GM21367 (cell line): ENCODE data around the gene OSBPL10.
"Not testable (repeated sequence)": the region's sequence is repeated elsewhere in the genome, so short reads cannot be mapped to it uniquely, and the experiment has no call there.

Source experiments
- ATAC-seq: cut with Tn5 transposase; IDR thresholded peaks from one replicate; pipeline ENCODE4 v1.9.1; 2021; ENCODE audit not compliant: unreplicated experiment

The OSBPL10 gene

GRCh38 chr3:31861826-31862225 is 119.2 kb downstream of the OSBPL10 start:
- no peak for ATAC-seq

- not testable (repeated sequence) for ATAC-seq
Observed at GRCh38 chr3:31860642-31861041, 120.4 kb downstream of the OSBPL10 start.

GRCh38 chr3:31859245-31859644 is 121.8 kb downstream of the OSBPL10 start:
- no peak for ATAC-seq

GRCh38 chr3:31858439-31858838 is 122.6 kb downstream of the OSBPL10 start:
- no peak for ATAC-seq

- ATAC-seq, result no peak
Observed at GRCh38 chr3:31853580-31853979, 127.5 kb downstream of the OSBPL10 start.

- no peak for ATAC-seq
Observed at GRCh38 chr3:31851278-31851677, 129.8 kb downstream of the OSBPL10 start.

GRCh38 chr3:31848911-31849310 is 132.2 kb downstream of the OSBPL10 start:
- ATAC-seq, result no peak

GRCh38 chr3:31848163-31848818 is 132.8 kb downstream of the OSBPL10 start:
- no peak for ATAC-seq

- ATAC-seq, result no peak
Observed at GRCh38 chr3:31847760-31848159, 133.3 kb downstream of the OSBPL10 start.

- ATAC-seq, result no peak
Observed at GRCh38 chr3:31841515-31841914, 139.5 kb downstream of the OSBPL10 start.

- ATAC-seq, result no peak
Observed at GRCh38 chr3:31840252-31840651, 140.8 kb downstream of the OSBPL10 start.

GRCh38 chr3:31839144-31839917 is 141.7 kb downstream of the OSBPL10 start:
- ATAC-seq, result no peak

GRCh38 chr3:31836131-31837075 is 144.7 kb downstream of the OSBPL10 start:
- ATAC-seq, result no peak

GRCh38 chr3:31833391-31834190 is 147.5 kb downstream of the OSBPL10 start:
- no peak for ATAC-seq

GRCh38 chr3:31832551-31832950 is 148.5 kb downstream of the OSBPL10 start:
- no peak for ATAC-seq

- no peak for ATAC-seq
Observed at GRCh38 chr3:31831591-31831990, 149.5 kb downstream of the OSBPL10 start.

- ATAC-seq, result no peak
Observed at GRCh38 chr3:31829826-31830426, 151.1 kb downstream of the OSBPL10 start.

GRCh38 chr3:31829010-31829409 is 152.1 kb downstream of the OSBPL10 start:
- no peak for ATAC-seq

- ATAC-seq, result no peak
Observed at GRCh38 chr3:31828007-31828406, 153.1 kb downstream of the OSBPL10 start.

- ATAC-seq, result no peak
Observed at GRCh38 chr3:31823184-31823583, 157.9 kb downstream of the OSBPL10 start.
